HepG2 (cell line): Measurements from ENCODE around the gene SERTAD2. TPM values are rescaled to one million over a fixed set of nuclear protein-coding genes. Genes with fewer than 3 reads are reported as not detected.

Experiments
- ARNT2 ChIP-seq: sonication (generic); formaldehyde crosslinking; IDR thresholded peaks from 2 replicates; pipeline ENCODE4 v1.8.0; 2022; ENCODE audit warnings: mild to moderate bottlenecking, low read depth, missing genetic modification reagents, moderate library complexity
- ATAD3A ChIP-seq: sonication (generic); formaldehyde crosslinking; IDR thresholded peaks from 2 replicates; pipeline ENCODE4 v1.4.0; 2020; ENCODE audit warnings: missing genetic modification reagents
- MBNL3 ChIP-seq: fragments of 250-450 bp; sonication (Bioruptor Pico); conservative IDR thresholded peaks from 2 replicates; pipeline ENCODE4 v1.8.0; 2022; ENCODE audit warnings: mild to moderate bottlenecking, inconsistent platforms
- MED13 ChIP-seq: sonication (generic); formaldehyde crosslinking; IDR thresholded peaks from 2 replicates; pipeline ENCODE4 v1.5.0; 2020; ENCODE audit warnings: missing genetic modification reagents
- MZF1 ChIP-seq: sonication (generic); formaldehyde crosslinking; IDR thresholded peaks from 2 replicates; pipeline ENCODE4 v1.8.1; 2023; ENCODE audit warnings: mild to moderate bottlenecking, missing genetic modification reagents, borderline replicate concordance
- NFKBIZ ChIP-seq: IDR thresholded peaks from 2 replicates; pipeline ENCODE4 v1.6.1; 2018; ENCODE audit warnings: missing genetic modification reagents, missing compliant biosample characterization
- NPAS2 ChIP-seq: sonication (generic); formaldehyde crosslinking; IDR thresholded peaks from 2 replicates; pipeline ENCODE4 v1.8.0; 2022; ENCODE audit warnings: mild to moderate bottlenecking, missing genetic modification reagents, borderline replicate concordance
- NR2F2 ChIP-seq: IDR thresholded peaks from 2 replicates; pipeline ENCODE4 v1.6.1; 2012; ENCODE audit warnings: low read depth, inconsistent platforms, borderline replicate concordance
- NR3C1 ChIP-seq: sonication (generic); formaldehyde crosslinking; IDR thresholded peaks from 2 replicates; pipeline ENCODE4 v1.4.0; 2020; ENCODE audit warnings: missing genetic modification reagents
- TBP ChIP-seq: sonication (generic); formaldehyde crosslinking; IDR thresholded peaks from 2 replicates; pipeline ENCODE4 v1.5.0; 2020; ENCODE audit warnings: missing genetic modification reagents
- TRIM24 ChIP-seq: sonication (generic); formaldehyde crosslinking; IDR thresholded peaks from 2 replicates; pipeline ENCODE4 v1.8.0; 2022; ENCODE audit warnings: mild to moderate bottlenecking, missing genetic modification reagents
- ZEB1 ChIP-seq: IDR thresholded peaks from 2 replicates; pipeline ENCODE4 v1.6.1; 2012; ENCODE audit warnings: mild to moderate bottlenecking, low read depth, inconsistent platforms; ENCODE audit not compliant: insufficient replicate concordance
- ZFP82 ChIP-seq: sonication (generic); formaldehyde crosslinking; IDR thresholded peaks from 2 replicates; pipeline ENCODE4 v1.5.1; 2020; ENCODE audit warnings: mild to moderate bottlenecking, missing genetic modification reagents, borderline replicate concordance
- ZNF354B ChIP-seq: sonication (generic); formaldehyde crosslinking; IDR thresholded peaks from 2 replicates; pipeline ENCODE4 v1.8.0; 2022; ENCODE audit warnings: mild to moderate bottlenecking, missing genetic modification reagents
- ZNF496 ChIP-seq: sonication (generic); formaldehyde crosslinking; IDR thresholded peaks from 2 replicates; pipeline ENCODE4 v1.8.1; 2023; ENCODE audit warnings: mild to moderate bottlenecking, moderate library complexity, missing genetic modification reagents; ENCODE audit not compliant: insufficient replicate concordance
- ZNF614 ChIP-seq: IDR thresholded peaks from 2 replicates; pipeline ENCODE4 v1.6.1; 2018; ENCODE audit warnings: missing biosample characterization, missing genetic modification reagents, inconsistent platforms, borderline replicate concordance
- ZNF703 ChIP-seq: sonication (generic); formaldehyde crosslinking; IDR thresholded peaks from 2 replicates; pipeline ENCODE4 v1.5.1; 2020; ENCODE audit warnings: missing genetic modification reagents, mild to moderate bottlenecking, moderate library complexity, borderline replicate concordance
- ZNF761 ChIP-seq: sonication (generic); formaldehyde crosslinking; conservative IDR thresholded peaks from 2 replicates; pipeline ENCODE4 v1.4.0; 2020; ENCODE audit warnings: mild to moderate bottlenecking, missing genetic modification reagents
- ZNF788 ChIP-seq: sonication (generic); formaldehyde crosslinking; IDR thresholded peaks from 2 replicates; pipeline ENCODE4 v1.5.0; 2020; ENCODE audit warnings: mild to moderate bottlenecking, missing genetic modification reagents, borderline replicate concordance
- ZNF883 ChIP-seq: sonication (generic); formaldehyde crosslinking; IDR thresholded peaks from 2 replicates; pipeline ENCODE4 v1.5.1; 2020; ENCODE audit warnings: mild to moderate bottlenecking, missing genetic modification reagents; ENCODE audit errors: not compliant biosample characterization
- polyA plus RNA-seq, 8 experiments: library from polyadenylated mRNA; depleted of rRNA in 3 of 8; stranded (reverse) in 7 of 8; unstranded in 1 of 8; fragments of >200 nt; fragmentation: Illumina TruSeq in 4 of 8; extraction: Trizol in 4 of 8; gene quantifications; 2 replicates each; pipeline versions ENCODE4 v1.2.1 to v1.2.3, GENCODE V29; 2011 to 2016; ENCODE audit warnings: low read depth in 4 of 8, missing spikeins in 1 of 8, mixed read lengths in 1 of 8; ENCODE audit not compliant: insufficient read depth in 1 of 8
- total RNA-seq, 5 experiments: library from RNA; depleted of rRNA; stranded (reverse); fragments of >200 nt; fragmentation: Illumina TruSeq; extraction: Trizol; gene quantifications; 2 replicates each; pipeline ENCODE4 v1.2.3, GENCODE V29; 2016; ENCODE audit warnings: low read depth in 1 of 5
- TF ChIP-seq, protein P1 (sequence below): sonication (generic); formaldehyde crosslinking; IDR thresholded peaks from 2 replicates; pipeline ENCODE4 v1.4.0; 2020; ENCODE audit warnings: mild to moderate bottlenecking, missing genetic modification reagents
- TF ChIP-seq, protein P2 (sequence below): IDR thresholded peaks from 2 replicates; pipeline ENCODE4 v1.6.1; 2016
- TF ChIP-seq, protein P3 (sequence below): sonication (generic); formaldehyde crosslinking; IDR thresholded peaks from 2 replicates; pipeline ENCODE4 v1.4.0; 2020; ENCODE audit warnings: missing genetic modification reagents, borderline replicate concordance
- TF ChIP-seq, protein P4 (sequence below): IDR thresholded peaks from 2 replicates; pipeline ENCODE4 v1.6.1; 2016; ENCODE audit warnings: low read depth
- TF ChIP-seq, protein P5 (sequence below): sonication (generic); formaldehyde crosslinking; IDR thresholded peaks from 2 replicates; pipeline ENCODE4 v1.5.0; 2020; ENCODE audit warnings: mild to moderate bottlenecking, missing genetic modification reagents, moderate library complexity

The SERTAD2 gene
- total and polyA plus RNA-seq, 2 of the 13 experiments (the other 11 are each of a cell fraction or from before 2014, with no cell fraction given) = 6.7 to 22.6 TPM

DNA sequence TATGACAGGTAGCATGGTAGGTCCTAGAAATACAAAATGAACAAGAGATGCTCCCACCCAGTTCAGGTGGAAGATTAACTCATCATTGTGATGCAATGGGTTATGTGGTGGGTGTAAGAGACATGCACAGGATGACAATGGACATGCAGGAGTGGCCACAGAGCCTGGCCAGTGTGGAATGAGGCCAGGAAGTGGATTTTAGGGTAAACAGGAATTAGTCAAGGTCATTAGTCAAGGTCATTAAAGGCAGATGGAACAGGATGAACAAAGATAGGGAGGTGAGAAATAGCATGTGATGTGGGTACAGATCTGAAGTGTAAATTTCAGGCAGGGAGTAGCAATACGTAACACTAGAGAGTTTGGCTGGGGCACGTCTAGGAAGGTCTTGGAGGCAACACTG lies 15.6 kb upstream of the SERTAD2 start (continued):
- no peak for TF ChIP-seq MZF1 (CRISPR knock-in tag)
- TF ChIP-seq TRIM24 = peak; percentile 76; the same call in 1 of the 2 replicates
- TF ChIP-seq ZEB1 = no peak
- no peak for TF ChIP-seq ATAD3A (CRISPR knock-in tag)
- TF ChIP-seq, protein P1, sequence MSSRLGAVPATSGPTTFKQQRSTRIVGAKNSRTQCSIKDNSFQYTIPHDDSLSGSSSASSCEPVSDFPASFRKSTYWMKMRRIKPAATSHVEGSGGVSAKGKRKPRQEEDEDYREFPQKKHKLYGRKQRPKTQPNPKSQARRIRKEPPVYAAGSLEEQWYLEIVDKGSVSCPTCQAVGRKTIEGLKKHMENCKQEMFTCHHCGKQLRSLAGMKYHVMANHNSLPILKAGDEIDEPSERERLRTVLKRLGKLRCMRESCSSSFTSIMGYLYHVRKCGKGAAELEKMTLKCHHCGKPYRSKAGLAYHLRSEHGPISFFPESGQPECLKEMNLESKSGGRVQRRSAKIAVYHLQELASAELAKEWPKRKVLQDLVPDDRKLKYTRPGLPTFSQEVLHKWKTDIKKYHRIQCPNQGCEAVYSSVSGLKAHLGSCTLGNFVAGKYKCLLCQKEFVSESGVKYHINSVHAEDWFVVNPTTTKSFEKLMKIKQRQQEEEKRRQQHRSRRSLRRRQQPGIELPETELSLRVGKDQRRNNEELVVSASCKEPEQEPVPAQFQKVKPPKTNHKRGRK = no peak
- TF ChIP-seq ARNT2 (CRISPR knock-in tag) = no peak
- TF ChIP-seq NR3C1 (CRISPR knock-in tag) = no peak
- no peak for TF ChIP-seq ZFP82 (CRISPR knock-in tag)
- no peak for TF ChIP-seq ZNF703 (CRISPR knock-in tag)
- TF ChIP-seq NPAS2 = no peak
- TF ChIP-seq NFKBIZ = peak; percentile 71; the same call in 1 of the 2 replicates
- no peak for TF ChIP-seq ZNF354B (CRISPR knock-in tag)
- TF ChIP-seq ZNF761 = no peak
- TF ChIP-seq MED13 (CRISPR knock-in tag) = no peak
- TF ChIP-seq, protein P2, sequence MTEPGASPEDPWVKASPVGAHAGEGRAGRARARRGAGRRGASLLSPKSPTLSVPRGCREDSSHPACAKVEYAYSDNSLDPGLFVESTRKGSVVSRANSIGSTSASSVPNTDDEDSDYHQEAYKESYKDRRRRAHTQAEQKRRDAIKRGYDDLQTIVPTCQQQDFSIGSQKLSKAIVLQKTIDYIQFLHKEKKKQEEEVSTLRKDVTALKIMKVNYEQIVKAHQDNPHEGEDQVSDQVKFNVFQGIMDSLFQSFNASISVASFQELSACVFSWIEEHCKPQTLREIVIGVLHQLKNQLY (CRISPR knock-in tag) = peak; percentile 73; the same call in 1 of the 2 replicates
- TF ChIP-seq NR2F2 = 0 out of 2 replicates have a peak, but pooled peaks have one; percentile 36
- no peak for TF ChIP-seq ZNF883
- 0 out of 2 replicates have a peak, but pooled peaks have one; percentile 61 for TF ChIP-seq ZNF788 (CRISPR knock-in tag)
- TF ChIP-seq, protein P3, sequence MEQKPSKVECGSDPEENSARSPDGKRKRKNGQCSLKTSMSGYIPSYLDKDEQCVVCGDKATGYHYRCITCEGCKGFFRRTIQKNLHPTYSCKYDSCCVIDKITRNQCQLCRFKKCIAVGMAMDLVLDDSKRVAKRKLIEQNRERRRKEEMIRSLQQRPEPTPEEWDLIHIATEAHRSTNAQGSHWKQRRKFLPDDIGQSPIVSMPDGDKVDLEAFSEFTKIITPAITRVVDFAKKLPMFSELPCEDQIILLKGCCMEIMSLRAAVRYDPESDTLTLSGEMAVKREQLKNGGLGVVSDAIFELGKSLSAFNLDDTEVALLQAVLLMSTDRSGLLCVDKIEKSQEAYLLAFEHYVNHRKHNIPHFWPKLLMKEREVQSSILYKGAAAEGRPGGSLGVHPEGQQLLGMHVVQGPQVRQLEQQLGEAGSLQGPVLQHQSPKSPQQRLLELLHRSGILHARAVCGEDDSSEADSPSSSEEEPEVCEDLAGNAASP (CRISPR knock-in tag) = peak; percentile 65; the same call in 1 of the 2 replicates
- TF ChIP-seq ZNF614 (CRISPR knock-in tag) = 0 out of 2 replicates have a peak, but pooled peaks have one; percentile 51
- TF ChIP-seq ZNF496 (CRISPR knock-in tag) = no peak
- TF ChIP-seq, protein P4, sequence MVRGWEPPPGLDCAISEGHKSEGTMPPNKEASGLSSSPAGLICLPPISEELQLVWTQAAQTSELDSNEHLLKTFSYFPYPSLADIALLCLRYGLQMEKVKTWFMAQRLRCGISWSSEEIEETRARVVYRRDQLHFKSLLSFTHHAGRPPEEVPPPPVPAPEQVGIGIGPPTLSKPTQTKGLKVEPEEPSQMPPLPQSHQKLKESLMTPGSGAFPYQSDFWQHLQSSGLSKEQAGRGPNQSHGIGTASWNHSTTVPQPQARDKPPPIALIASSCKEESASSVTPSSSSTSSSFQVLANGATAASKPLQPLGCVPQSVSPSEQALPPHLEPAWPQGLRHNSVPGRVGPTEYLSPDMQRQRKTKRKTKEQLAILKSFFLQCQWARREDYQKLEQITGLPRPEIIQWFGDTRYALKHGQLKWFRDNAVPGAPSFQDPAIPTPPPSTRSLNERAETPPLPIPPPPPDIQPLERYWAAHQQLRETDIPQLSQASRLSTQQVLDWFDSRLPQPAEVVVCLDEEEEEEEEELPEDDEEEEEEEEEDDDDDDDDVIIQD (CRISPR knock-in tag) = peak; percentile 87
- TF ChIP-seq MBNL3 (CRISPR knock-in tag) = no peak
- no peak for TF ChIP-seq TBP (CRISPR knock-in tag)
- TF ChIP-seq, protein P5, sequence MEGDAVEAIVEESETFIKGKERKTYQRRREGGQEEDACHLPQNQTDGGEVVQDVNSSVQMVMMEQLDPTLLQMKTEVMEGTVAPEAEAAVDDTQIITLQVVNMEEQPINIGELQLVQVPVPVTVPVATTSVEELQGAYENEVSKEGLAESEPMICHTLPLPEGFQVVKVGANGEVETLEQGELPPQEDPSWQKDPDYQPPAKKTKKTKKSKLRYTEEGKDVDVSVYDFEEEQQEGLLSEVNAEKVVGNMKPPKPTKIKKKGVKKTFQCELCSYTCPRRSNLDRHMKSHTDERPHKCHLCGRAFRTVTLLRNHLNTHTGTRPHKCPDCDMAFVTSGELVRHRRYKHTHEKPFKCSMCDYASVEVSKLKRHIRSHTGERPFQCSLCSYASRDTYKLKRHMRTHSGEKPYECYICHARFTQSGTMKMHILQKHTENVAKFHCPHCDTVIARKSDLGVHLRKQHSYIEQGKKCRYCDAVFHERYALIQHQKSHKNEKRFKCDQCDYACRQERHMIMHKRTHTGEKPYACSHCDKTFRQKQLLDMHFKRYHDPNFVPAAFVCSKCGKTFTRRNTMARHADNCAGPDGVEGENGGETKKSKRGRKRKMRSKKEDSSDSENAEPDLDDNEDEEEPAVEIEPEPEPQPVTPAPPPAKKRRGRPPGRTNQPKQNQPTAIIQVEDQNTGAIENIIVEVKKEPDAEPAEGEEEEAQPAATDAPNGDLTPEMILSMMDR (CRISPR knock-in tag) = no peak
